Spleen (tissue), 11 donors: ENCODE results near the gene XIRP2. TPM values are rescaled to one million over a fixed set of nuclear protein-coding genes. Genes with fewer than 3 reads are reported as not detected.

ENCODE experiments used
- DNase-seq: peaks from one replicate; pipeline ENCODE4 v3.0.0-alpha.2; 2020
- H3K27ac ChIP-seq, 8 donors: fragments of 200-600 bp; sonication (generic) in 7 of 8; 1 replicate in 4 of 8; 2 replicates in 4 of 8; pipeline versions ENCODE4 v1.5.0 to v1.8.0; 2016 to 2021; ENCODE audit warnings: inconsistent platforms in 4 of 8, mild to moderate bottlenecking in 4 of 8, moderate library complexity in 1 of 8
- H3K27me3 ChIP-seq, 7 donors: fragments of 200-600 bp; sonication (generic) in 6 of 7; replicated peaks in 1 of 7; 1 replicate in 4 of 7; 2 replicates in 3 of 7; pipeline versions ENCODE4 v1.5.0 to v1.8.0; 2016 to 2021; ENCODE audit warnings: inconsistent platforms in 3 of 7, mild to moderate bottlenecking in 1 of 7
- H3K36me3 ChIP-seq, 6 donors: fragments of 200-600 bp; sonication (generic) in 5 of 6; 1 replicate in 4 of 6; 2 replicates in 2 of 6; pipeline versions ENCODE4 v1.5.0 to v1.8.0; 2016 to 2021; ENCODE audit warnings: inconsistent platforms in 2 of 6
- H3K4me1 ChIP-seq, 6 donors: fragments of 200-600 bp; sonication (generic) in 5 of 6; 1 replicate in 3 of 6; 2 replicates in 3 of 6; pipeline versions ENCODE4 v1.5.0 to v1.8.0; 2016 to 2021; ENCODE audit warnings: inconsistent platforms in 3 of 6
- H3K4me3 ChIP-seq, 8 donors: fragments of 200-600 bp; sonication (generic) in 7 of 8; 1 replicate in 4 of 8; 2 replicates in 4 of 8; pipeline versions ENCODE4 v1.5.0 to v1.8.0; 2016 to 2021; ENCODE audit warnings: inconsistent platforms in 4 of 8, mild to moderate bottlenecking in 4 of 8, moderate library complexity in 2 of 8
- H3K9me3 ChIP-seq, 8 donors: fragments of 200-600 bp; sonication (generic) in 7 of 8; 1 replicate in 4 of 8; 2 replicates in 4 of 8; pipeline versions ENCODE4 v1.5.0 to v1.8.0; 2016 to 2021; ENCODE audit warnings: inconsistent platforms in 4 of 8
- CTCF ChIP-seq, 11 experiments: fragments of 200-600 bp in 7 of 11; fragments of 450-650 bp in 4 of 11; sonication (generic) in 4 of 11; IDR thresholded peaks in 8 of 11; conservative IDR thresholded peaks in 3 of 11; 1 replicate in 7 of 11; 2 replicates in 4 of 11; pipeline versions ENCODE4 v1.4.0 to v1.8.0; 2016 to 2021; ENCODE audit warnings: antibody characterized with exemption in 11 of 11, inconsistent platforms in 4 of 11, mild to moderate bottlenecking in 1 of 11
- POLR2A ChIP-seq, 3 donors: fragments of 450-650 bp; IDR thresholded peaks; one replicate each; pipeline ENCODE4 v1.5.1; 2017; ENCODE audit warnings: antibody characterized with exemption in 3 of 3, mild to moderate bottlenecking in 1 of 3
- POLR2AphosphoS5 ChIP-seq, 3 donors: sonication (generic); formaldehyde crosslinking; IDR thresholded peaks; one replicate each; pipeline ENCODE4 v1.5.1; 2017; ENCODE audit warnings: antibody characterized with exemption in 3 of 3
- WGBS, 5 donors: extraction: QIAGEN DNeasy Blood & Tissue Kit in 3 of 5; methylation state at CpG; one replicate each; pipeline versions ENCODE4 v1.1.5 to v1.1.7; 2013 to 2018; 5-methylcytosine and 5-hydroxymethylcytosine counted together
- intact Hi-C: fragments of 100-400 bp; cut with DNase I; formaldehyde crosslinking; loops from one replicate; pipeline ENCODE4 v1.15.0; 2023; ENCODE audit warnings: low total_unique reads
- polyA plus RNA-seq, 3 donors: library from polyadenylated mRNA; stranded (reverse); fragments of 200-250 nt; gene quantifications; one replicate each; pipeline ENCODE4 v1.2.1, GENCODE V29; 2013
- total RNA-seq, 7 donors: library from RNA; depleted of rRNA in 3 of 7; stranded (reverse); fragments of >200 nt in 3 of 7; fragmentation: NEBNext Ultra II Directional in 4 of 7; extraction: Animal tissue kit (Norgen Biotek cat#: 25700) in 4 of 7; gene quantifications; one replicate each; pipeline versions ENCODE4 v1.1.0 to v1.2.1, GENCODE V29; 2016 to 2021
- donor health status: healthy with polysubstance abuse.
- donor health status: DM: no; HTN: no; CAD: no; lungs with moderate emphysema.
- donor health status: DM: no; HTN: no; CAD: no.
- donor health status: Bipolar disorder and iron deficiency.
- donor health status: healthy.
- donor health status: DM: no; HTN: no; CAD: no.
- donor health status: DM: yes; HTN: yes; CAD: no.

XIRP2 gene
- total and polyA plus RNA-seq, 10 donors = 0.10 to 3.2 (median 0.47) TPM

- H3K9me3 ChIP-seq = peaks cover 0 to 6% (median 0%) of the 10 kb centered on the region in 8 donors
- no peaks in the 10 kb centered on the region for H3K27me3 ChIP-seq
- no peaks in the 10 kb centered on the region for H3K4me1 ChIP-seq
- H3K36me3 ChIP-seq = no peaks in the 10 kb centered on the region
- peak in 2 of 3 donors; percentile 32 to 59 for TF ChIP-seq POLR2AphosphoS5 (IDR thresholded peaks at IDR 0.05)
- no peak for TF ChIP-seq CTCF (IDR thresholded peaks at IDR 0.05 in 8 of 11, conservative IDR thresholded peaks at IDR 0.05 in 3 of 11)
- peak overlapping the region in 4 of 8 donors; percentile 17 to 47 (median 22) for H3K27ac ChIP-seq
- peak; percentile 79 for DNase-seq
- H3K4me3 ChIP-seq = no peak overlapping the region
- WGBS, 5 donors = 55 to 78% (median 69%) methylated on average over 5 of the region's 5 CpGs
- intact Hi-C loops = no loop called here
These were observed 391.5 kb downstream of the XIRP2 start for GRCh38 chr2:167279810-167280209.

GRCh38 chr2:167287212-167287611 lies 398.9 kb downstream of the XIRP2 start:
- H3K4me1 ChIP-seq = peaks cover 0 to 5% (median 0%) of the 10 kb centered on the region in 6 donors
- intact Hi-C loops = no loop called here
- peaks cover 0 to 21% (median 0%) of the 10 kb centered on the region in 7 donors for H3K27me3 ChIP-seq
- H3K9me3 ChIP-seq = no peaks in the 10 kb centered on the region
- no peak for DNase-seq
- 86 to 95% (median 91%) methylated on average over 3 of the region's 3 CpGs for WGBS, 5 donors
- H3K27ac ChIP-seq = no peak overlapping the region
- H3K4me3 ChIP-seq = no peak overlapping the region
- H3K36me3 ChIP-seq = no peaks in the 10 kb centered on the region
- TF ChIP-seq CTCF (IDR thresholded peaks at IDR 0.05 in 8 of 11, conservative IDR thresholded peaks at IDR 0.05 in 3 of 11) (no peak), POLR2A (IDR thresholded peaks at IDR 0.05) (no peak), POLR2AphosphoS5 (IDR thresholded peaks at IDR 0.05) (no peak)

- 60 to 80% (median 66%) methylated on average over 1 of the region's 1 CpG for WGBS, 5 donors
- DNase-seq = no peak
- Histone ChIP-seq H3K27ac (no peak overlapping the region), H3K36me3 (no peaks in the 10 kb centered on the region), H3K27me3 (peaks cover 0 to 48% (median 16%) of the 10 kb centered on the region in 7 donors), H3K4me3 (no peak overlapping the region), H3K4me1 (peaks cover 5 to 29% (median 18%) of the 10 kb centered on the region in 6 donors), H3K9me3 (no peaks in the 10 kb centered on the region)
- no peak for TF ChIP-seq POLR2AphosphoS5 (IDR thresholded peaks at IDR 0.05)
- TF ChIP-seq POLR2A (IDR thresholded peaks at IDR 0.05) = no peak
- TF ChIP-seq CTCF (IDR thresholded peaks at IDR 0.05 in 8 of 11, conservative IDR thresholded peaks at IDR 0.05 in 3 of 11) = no peak
- intact Hi-C loops = no loop called here
These were observed 401.6 kb downstream of the XIRP2 start for GRCh38 chr2:167289651-167290410.

- Histone ChIP-seq H3K27ac (peak within 1 kb of the TSS; percentile 69 to 90 (median 86)), H3K4me1 (peaks cover 5 to 35% (median 21%) of the 10 kb centered on the region in 6 donors), H3K27me3 (peaks cover 0 to 75% (median 19%) of the 10 kb centered on the region in 7 donors), H3K9me3 (no peaks in the 10 kb centered on the region), H3K4me3 (peak within 1 kb of the TSS; percentile 50 to 81 (median 59)), H3K36me3 (no peaks in the 10 kb centered on the region)
- WGBS, 5 donors = 0 to 1% (median 0%) methylated on average over 20 to 79 of the region's 79 CpGs
- peak; percentile 66 to 84 (median 79) for TF ChIP-seq POLR2AphosphoS5 (IDR thresholded peaks at IDR 0.05)
- TF ChIP-seq CTCF (IDR thresholded peaks at IDR 0.05 in 8 of 11, conservative IDR thresholded peaks at IDR 0.05 in 3 of 11) = peak in 4 of 11 experiments; percentile 7 to 31 (median 24)
- no peak for TF ChIP-seq POLR2A (IDR thresholded peaks at IDR 0.05)
- intact Hi-C loops = no loop called here
- peak; percentile 90 for DNase-seq
These were observed 404.3 kb downstream of the XIRP2 start, which contains the start of gene B3GALT1 for GRCh38 chr2:167292430-167293171. Gene B3GALT1, plus strand, starts transcription at chr2:167293001.
